B cell (primary cell): ENCODE measurements around the gene COBLL1. TPM values are rescaled to one million over a fixed set of nuclear protein-coding genes. Genes with fewer than 3 reads are reported as not detected.

Source experiments
- ATAC-seq: fragments of 200-7000 bp; cut with Tn5 transposase; one replicate; pipeline ENCODE4 v1.10.0; 2021; ENCODE audit warnings: low read depth, mild to moderate bottlenecking, moderate number of reproducible peaks, moderate library complexity
- CTCF ChIA-PET: fragments of 350-600 bp; sonication (Branson Sonifier 250); formaldehyde crosslinking; loops from one replicate; lab custom pipeline; 2021; ENCODE audit warnings: antibody characterized with exemption, inconsistent platforms; lab: Charles Lee
- POLR2A ChIA-PET: fragments of 350-600 bp; sonication (Branson Sonifier 250); formaldehyde crosslinking; loops from one replicate; lab custom pipeline; 2021; ENCODE audit warnings: antibody characterized with exemption; lab: Charles Lee
- DNase-seq: peaks from one replicate; pipeline ENCODE4 v3.0.0; 2013
- H2AFZ ChIP-seq: 2 replicates; pipeline ENCODE4 v1.6.1; 2012; ENCODE audit warnings: mild to moderate bottlenecking, low read depth, low read length; ENCODE audit not compliant: insufficient read depth, poor library complexity, severe bottlenecking
- H3K27ac ChIP-seq, 2 donors: 1 replicate in 1 of 2; 2 replicates in 1 of 2; pipeline ENCODE4 v1.5.1; 2012 to 2013; ENCODE audit warnings: low read length in 2 of 2, mild to moderate bottlenecking in 2 of 2, moderate library complexity in 1 of 2
- H3K27me3 ChIP-seq, 4 experiments: fragments of 200-600 bp in 1 of 4; sonication (generic) in 1 of 4; replicated peaks in 1 of 4; 1 replicate in 2 of 4; 2 replicates in 2 of 4; pipeline versions ENCODE4 v1.6.1 to v1.7.0; 2013 to 2016; ENCODE audit warnings: low read length in 3 of 4, mild to moderate bottlenecking in 2 of 4, mixed read lengths in 1 of 4, moderate library complexity in 1 of 4; ENCODE audit not compliant: insufficient read depth in 4 of 4, control insufficient read depth in 3 of 4; ENCODE audit errors: control extremely low read depth in 1 of 4
- H3K36me3 ChIP-seq, 2 experiments: replicated peaks in 1 of 2; 1 replicate in 1 of 2; 2 replicates in 1 of 2; pipeline versions ENCODE4 v1.6.1 to v1.7.1; 2013; ENCODE audit warnings: low read length in 1 of 2; ENCODE audit not compliant: insufficient read depth in 2 of 2, control insufficient read depth in 1 of 2; ENCODE audit errors: control extremely low read depth in 1 of 2, extremely low read depth in 1 of 2
- H3K4me1 ChIP-seq, 2 donors: fragments of 200-600 bp in 1 of 2; sonication (generic) in 1 of 2; 1 replicate in 1 of 2; 2 replicates in 1 of 2; pipeline versions ENCODE4 v1.5.1 to v1.6.1; 2013 to 2017; ENCODE audit warnings: low read length in 2 of 2; ENCODE audit not compliant: control insufficient read depth in 2 of 2, insufficient read depth in 2 of 2
- H3K4me2 ChIP-seq: replicated peaks from 2 replicates; pipeline ENCODE3; 2012; ENCODE audit warnings: mild to moderate bottlenecking, low read depth, low read length; ENCODE audit not compliant: poor library complexity, severe bottlenecking
- H3K4me3 ChIP-seq, 5 experiments: fragments of 200-600 bp in 1 of 5; sonication (generic) in 1 of 5; 1 replicate in 3 of 5; 2 replicates in 2 of 5; pipeline versions ENCODE4 v1.5.1 to v1.7.0; 2011 to 2016; ENCODE audit warnings: low read length in 4 of 5, mild to moderate bottlenecking in 4 of 5, low read depth in 2 of 5, control low read depth in 1 of 5, moderate library complexity in 1 of 5; ENCODE audit not compliant: insufficient read depth in 1 of 5; ENCODE audit errors: control extremely low read depth in 1 of 5, extremely low read depth in 1 of 5
- H3K79me2 ChIP-seq: fragments of 200-600 bp; sonication (generic); one replicate; pipeline ENCODE4 v1.6.0; 2016; ENCODE audit warnings: low read length; ENCODE audit not compliant: control insufficient read depth, insufficient read depth
- H3K9ac ChIP-seq: fragments of 200-600 bp; sonication (generic); 2 replicates; pipeline ENCODE4 v1.6.1; 2017; ENCODE audit warnings: mild to moderate bottlenecking, low read length, moderate library complexity
- H3K9me3 ChIP-seq, 3 donors: one replicate each; pipeline versions ENCODE4 v1.6.1 to v1.7.1; 2013; ENCODE audit warnings: low read length in 2 of 3; ENCODE audit not compliant: control insufficient read depth in 2 of 3, insufficient read depth in 1 of 3; ENCODE audit errors: control extremely low read depth in 1 of 3
- H4K20me1 ChIP-seq: 2 replicates; pipeline ENCODE4 v1.6.0; 2012; ENCODE audit warnings: mild to moderate bottlenecking, low read length; ENCODE audit not compliant: insufficient read depth, control insufficient read depth, poor library complexity, severe bottlenecking
- H3K27ac Mint-ChIP-seq: one replicate; pipeline ENCODE4 v1.8.0; 2021; ENCODE audit warnings: mixed read lengths
- H3K27me3 Mint-ChIP-seq: one replicate; pipeline ENCODE4 v1.8.0; 2021; ENCODE audit warnings: mixed read lengths
- H3K4me1 Mint-ChIP-seq: one replicate; pipeline ENCODE4 v1.8.0; 2021; ENCODE audit warnings: mixed read lengths
- H3K4me3 Mint-ChIP-seq: one replicate; pipeline ENCODE4 v1.8.0; 2021; ENCODE audit warnings: mixed read lengths
- H3K9me3 Mint-ChIP-seq: one replicate; pipeline ENCODE4 v1.8.0; 2022; ENCODE audit warnings: mixed read lengths; ENCODE audit not compliant: insufficient read depth
- EZH2 ChIP-seq: IDR thresholded peaks from 2 replicates; pipeline ENCODE4 v1.6.1; 2012; ENCODE audit warnings: borderline replicate concordance, low read depth, mild to moderate bottlenecking, moderate library complexity, low read length; ENCODE audit not compliant: insufficient read depth, poor library complexity, severe bottlenecking
- WGBS: methylation state at CpG from one replicate; pipeline ENCODE4 v1.1.5; 2013; ENCODE audit warnings: missing lambda C conversion rate; ENCODE audit not compliant: insufficient coverage; 5-methylcytosine and 5-hydroxymethylcytosine counted together
- intact Hi-C: fragments of 100-400 bp; cut with micrococcal nuclease; formaldehyde crosslinking; loops from one replicate; pipeline ENCODE4 v1.10.0; 2022
- polyA plus RNA-seq: library from polyadenylated mRNA; depleted of rRNA; stranded (reverse); fragments of >200 nt; gene quantifications from 2 replicates; pipeline ENCODE4 v1.2.3, GENCODE V29; 2012
- total RNA-seq, 2 donors: library from RNA; stranded (reverse); fragments of 120-200 nt in 1 of 2; gene quantifications; 1 replicate in 1 of 2; 2 replicates in 1 of 2; pipeline versions ENCODE4 v1.2.3 to v1.2.4, GENCODE V29; 2013 to 2022
- TF ChIP-seq, protein P1 (sequence below): fragments of 200-600 bp; IDR thresholded peaks from one replicate; pipeline ENCODE4 v1.8.0; 2022; ENCODE audit warnings: antibody characterized with exemption, mild to moderate bottlenecking

The COBLL1 gene
- total and polyA plus RNA-seq, 2 donors (not counting 1 experiment from before 2014, with no cell fraction given): 45.1 to 234 TPM

DNA sequence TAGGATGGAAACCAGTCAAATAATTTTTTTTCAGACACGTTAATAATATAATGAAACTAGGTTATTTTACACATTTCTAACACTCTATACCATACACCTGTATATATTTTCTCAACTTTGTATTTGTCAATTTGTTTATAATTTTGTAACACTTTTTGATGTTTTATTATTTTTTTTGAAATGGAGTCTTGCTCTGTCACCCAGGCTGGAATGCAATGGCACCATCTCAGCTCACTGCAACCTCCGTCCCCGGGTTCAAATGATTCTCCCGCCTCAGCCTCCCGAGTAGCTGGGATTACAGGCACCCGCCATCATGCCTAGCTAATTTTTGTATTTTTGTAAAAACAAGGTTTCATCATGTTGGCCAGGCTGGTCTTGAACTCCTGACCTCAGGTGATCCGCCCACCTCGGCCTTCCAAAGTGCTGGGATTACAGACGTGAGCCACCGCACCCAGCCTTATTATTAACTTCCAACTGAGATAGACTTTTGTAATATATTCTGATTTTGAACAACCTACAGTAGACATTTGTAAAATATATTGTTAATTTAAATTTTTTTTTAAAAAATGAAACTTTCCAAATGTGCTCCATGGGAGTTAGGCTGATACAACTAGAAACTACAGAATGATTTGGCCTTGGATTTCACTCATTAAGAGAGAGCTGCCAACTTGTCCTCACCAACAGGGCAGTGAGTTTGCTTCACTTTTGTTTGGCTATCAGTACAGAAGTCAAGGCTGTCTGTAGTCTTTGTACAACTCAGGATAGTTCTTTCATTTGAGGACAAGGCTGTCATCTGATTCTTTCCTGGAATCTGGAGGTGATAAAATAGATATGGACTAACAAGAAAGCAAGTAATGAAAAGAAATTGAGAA lies 33.9 kb upstream of the COBLL1 start:
- POLR2A ChIA-PET: no interaction called here
- Histone ChIP-seq H3K79me2 (no peaks in the 10 kb centered on the region), H3K36me3 (no peaks in the 10 kb centered on the region), H4K20me1 (no peaks in the 10 kb centered on the region), H3K27ac (no peak overlapping the region), H3K9ac (no peak overlapping the region), H3K9me3 (no peaks in the 10 kb centered on the region), H2AFZ (no peak overlapping the region), H3K4me3 (no peak overlapping the region), H3K27me3 (no peaks in the 10 kb centered on the region), H3K4me2 (no peak overlapping the region), H3K4me1 (peaks cover 11 to 12% of the 10 kb centered on the region in 2 donors)
- ATAC-seq (no peak), DNase-seq (no peak)
- intact Hi-C loops: no loop called here
- no peaks in the 10 kb centered on the region for H3K9me3 Mint-ChIP-seq
- CTCF ChIA-PET: interaction anchor here (1.4 kb wide), 1 partner anchor 38 kb away, joined by 3 read pairs; no protein-coding TSS in a partner anchor
- peaks cover 11% of the 10 kb centered on the region for H3K4me1 Mint-ChIP-seq
- H3K27ac Mint-ChIP-seq: no peak overlapping the region
- no peak overlapping the region for H3K4me3 Mint-ChIP-seq
- no peaks in the 10 kb centered on the region for H3K27me3 Mint-ChIP-seq
- 98% methylated on average over 5 of the region's 10 CpGs for whole genome bisulfite sequencing
- no peak for TF ChIP-seq EZH2
- TF ChIP-seq, protein P1, sequence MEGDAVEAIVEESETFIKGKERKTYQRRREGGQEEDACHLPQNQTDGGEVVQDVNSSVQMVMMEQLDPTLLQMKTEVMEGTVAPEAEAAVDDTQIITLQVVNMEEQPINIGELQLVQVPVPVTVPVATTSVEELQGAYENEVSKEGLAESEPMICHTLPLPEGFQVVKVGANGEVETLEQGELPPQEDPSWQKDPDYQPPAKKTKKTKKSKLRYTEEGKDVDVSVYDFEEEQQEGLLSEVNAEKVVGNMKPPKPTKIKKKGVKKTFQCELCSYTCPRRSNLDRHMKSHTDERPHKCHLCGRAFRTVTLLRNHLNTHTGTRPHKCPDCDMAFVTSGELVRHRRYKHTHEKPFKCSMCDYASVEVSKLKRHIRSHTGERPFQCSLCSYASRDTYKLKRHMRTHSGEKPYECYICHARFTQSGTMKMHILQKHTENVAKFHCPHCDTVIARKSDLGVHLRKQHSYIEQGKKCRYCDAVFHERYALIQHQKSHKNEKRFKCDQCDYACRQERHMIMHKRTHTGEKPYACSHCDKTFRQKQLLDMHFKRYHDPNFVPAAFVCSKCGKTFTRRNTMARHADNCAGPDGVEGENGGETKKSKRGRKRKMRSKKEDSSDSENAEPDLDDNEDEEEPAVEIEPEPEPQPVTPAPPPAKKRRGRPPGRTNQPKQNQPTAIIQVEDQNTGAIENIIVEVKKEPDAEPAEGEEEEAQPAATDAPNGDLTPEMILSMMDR: no peak

DNA sequence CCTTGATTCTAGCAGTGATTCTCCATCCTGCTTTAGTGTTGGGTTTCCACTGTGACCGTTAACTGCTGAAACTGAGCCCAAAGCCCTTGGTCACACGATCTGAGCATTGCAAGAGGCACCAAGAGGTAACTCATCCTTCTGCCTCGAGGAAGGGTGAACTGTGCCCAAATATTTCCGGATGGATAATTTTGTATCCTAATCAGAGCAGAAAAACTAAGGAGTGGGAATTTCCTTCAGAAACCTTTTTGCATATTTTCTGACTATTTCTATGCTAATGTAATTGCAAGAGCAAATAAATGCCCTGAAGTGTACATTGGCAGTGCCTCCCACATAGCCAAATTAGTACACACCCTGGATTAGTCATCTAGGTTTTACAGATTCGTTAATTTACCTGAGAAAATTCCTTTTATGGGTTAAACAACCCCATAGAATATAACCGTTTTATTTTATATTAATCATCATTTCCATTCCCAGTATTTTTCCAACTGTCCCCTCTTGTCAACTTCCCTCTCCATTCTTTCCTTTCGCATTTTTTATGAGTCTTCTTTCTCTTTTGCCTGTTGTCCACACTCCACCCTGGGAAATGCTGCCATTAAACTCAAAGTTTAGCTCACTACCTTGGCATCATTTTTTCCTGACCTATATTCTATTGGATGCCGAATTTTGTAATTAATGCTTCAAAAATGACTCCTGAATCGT lies 31.7 kb upstream of the COBLL1 start:
- no peaks in the 10 kb centered on the region for H3K79me2 ChIP-seq
- no peak overlapping the region for H3K27ac ChIP-seq
- H3K9me3 ChIP-seq: no peaks in the 10 kb centered on the region
- TF ChIP-seq EZH2: no peak
- TF ChIP-seq, protein P1: no peak
- H4K20me1 ChIP-seq: no peaks in the 10 kb centered on the region
- H2AFZ ChIP-seq: no peak overlapping the region
- H3K4me1 Mint-ChIP-seq: peaks cover 19% of the 10 kb centered on the region
- no peaks in the 10 kb centered on the region for H3K9me3 Mint-ChIP-seq
- 95% methylated on average over 7 of the region's 9 CpGs for WGBS
- DNase-seq (no peak), ATAC-seq (no peak)
- H3K4me2 ChIP-seq: no peak overlapping the region
- no peak overlapping the region for H3K4me3 ChIP-seq
- no peak overlapping the region for H3K27ac Mint-ChIP-seq
- CTCF ChIA-PET: interaction anchor here (1.4 to 1.8 kb wide), 2 partner anchors 31 kb away, joined by 4 to 8 read pairs; partner anchors contain the start of gene COBLL1
- no peak overlapping the region for H3K4me3 Mint-ChIP-seq
- POLR2A ChIA-PET: no interaction called here
- no peaks in the 10 kb centered on the region for H3K27me3 Mint-ChIP-seq
- no peak overlapping the region for H3K9ac ChIP-seq
- H3K27me3 ChIP-seq: no peaks in the 10 kb centered on the region
- no peaks in the 10 kb centered on the region for H3K36me3 ChIP-seq
- peaks cover 19% of the 10 kb centered on the region in 2 donors for H3K4me1 ChIP-seq
- intact Hi-C loops: no loop called here
